WI38 (cell line): ENCODE data around the gene ASNSD1.

Experiments used
- H3K4me3 ChIP-seq: 2 replicates; pipeline ENCODE4 v1.5.1; 2011; ENCODE audit warnings: low read depth, mild to moderate bottlenecking, control low read depth, low read length
- TF ChIP-seq, protein P1 (sequence below): IDR thresholded peaks from 2 replicates; pipeline ENCODE4 v1.5.1; 2012; ENCODE audit warnings: low read depth, mild to moderate bottlenecking, control low read depth, low read length

Gene ASNSD1

DNA sequence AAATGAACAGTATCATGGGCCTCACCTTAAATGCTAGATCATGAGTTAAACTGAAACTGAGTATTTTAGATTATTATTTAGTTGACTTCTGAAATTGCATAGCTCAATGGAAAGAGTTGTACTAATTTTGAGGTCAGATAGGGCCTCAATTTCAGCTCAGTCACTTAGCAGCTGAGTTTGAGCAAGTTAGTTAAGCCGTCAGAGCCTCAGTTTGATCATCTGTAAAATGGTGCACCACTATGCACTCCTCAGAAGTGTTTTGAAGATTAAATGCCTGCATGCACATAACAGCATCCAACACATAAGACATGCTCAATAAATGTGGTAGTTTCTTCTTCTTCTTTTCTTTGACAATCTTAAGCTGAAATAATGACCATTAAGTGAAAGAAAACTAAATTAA, 38.2 kb upstream of the ASNSD1 start:
- H3K4me3 ChIP-seq = no peak overlapping the region
- TF ChIP-seq, protein P1, sequence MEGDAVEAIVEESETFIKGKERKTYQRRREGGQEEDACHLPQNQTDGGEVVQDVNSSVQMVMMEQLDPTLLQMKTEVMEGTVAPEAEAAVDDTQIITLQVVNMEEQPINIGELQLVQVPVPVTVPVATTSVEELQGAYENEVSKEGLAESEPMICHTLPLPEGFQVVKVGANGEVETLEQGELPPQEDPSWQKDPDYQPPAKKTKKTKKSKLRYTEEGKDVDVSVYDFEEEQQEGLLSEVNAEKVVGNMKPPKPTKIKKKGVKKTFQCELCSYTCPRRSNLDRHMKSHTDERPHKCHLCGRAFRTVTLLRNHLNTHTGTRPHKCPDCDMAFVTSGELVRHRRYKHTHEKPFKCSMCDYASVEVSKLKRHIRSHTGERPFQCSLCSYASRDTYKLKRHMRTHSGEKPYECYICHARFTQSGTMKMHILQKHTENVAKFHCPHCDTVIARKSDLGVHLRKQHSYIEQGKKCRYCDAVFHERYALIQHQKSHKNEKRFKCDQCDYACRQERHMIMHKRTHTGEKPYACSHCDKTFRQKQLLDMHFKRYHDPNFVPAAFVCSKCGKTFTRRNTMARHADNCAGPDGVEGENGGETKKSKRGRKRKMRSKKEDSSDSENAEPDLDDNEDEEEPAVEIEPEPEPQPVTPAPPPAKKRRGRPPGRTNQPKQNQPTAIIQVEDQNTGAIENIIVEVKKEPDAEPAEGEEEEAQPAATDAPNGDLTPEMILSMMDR = no peak

DNA sequence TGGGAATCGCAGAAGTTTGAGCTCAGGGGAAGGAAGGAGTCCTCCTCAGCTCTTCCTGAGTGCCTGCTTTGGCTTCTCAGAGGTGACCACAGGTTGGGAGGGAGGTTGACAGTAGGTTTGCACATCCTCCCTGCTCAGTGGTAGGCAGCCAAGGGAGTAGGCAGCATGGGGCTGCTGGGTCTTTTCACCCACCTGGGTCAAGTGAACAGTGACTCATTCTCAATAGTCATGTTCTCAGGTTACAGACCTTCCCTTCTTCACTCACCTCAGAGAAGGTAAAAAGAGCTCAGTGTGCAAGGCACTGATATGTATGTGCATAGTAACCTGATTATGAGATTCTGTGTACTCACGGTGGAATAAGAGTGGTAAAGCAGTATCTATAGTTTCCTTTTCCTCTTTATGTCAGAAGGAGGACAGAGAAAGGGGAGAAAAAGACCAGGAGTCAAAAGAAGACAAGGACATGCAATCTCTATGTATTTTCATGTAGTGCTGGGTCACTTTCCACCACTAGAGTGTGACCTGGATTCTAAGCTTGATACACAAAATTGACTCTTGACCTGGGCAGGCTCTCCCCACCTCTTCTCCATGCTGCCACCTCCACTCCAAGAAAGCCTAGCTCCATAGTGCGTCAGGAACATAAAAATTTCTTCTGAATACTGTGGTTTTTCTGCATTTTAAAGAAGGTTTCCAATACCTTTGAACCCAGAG, 36.5 kb upstream of the ASNSD1 start:
- TF ChIP-seq, protein P1 = no peak
- no peak overlapping the region for H3K4me3 ChIP-seq

DNA sequence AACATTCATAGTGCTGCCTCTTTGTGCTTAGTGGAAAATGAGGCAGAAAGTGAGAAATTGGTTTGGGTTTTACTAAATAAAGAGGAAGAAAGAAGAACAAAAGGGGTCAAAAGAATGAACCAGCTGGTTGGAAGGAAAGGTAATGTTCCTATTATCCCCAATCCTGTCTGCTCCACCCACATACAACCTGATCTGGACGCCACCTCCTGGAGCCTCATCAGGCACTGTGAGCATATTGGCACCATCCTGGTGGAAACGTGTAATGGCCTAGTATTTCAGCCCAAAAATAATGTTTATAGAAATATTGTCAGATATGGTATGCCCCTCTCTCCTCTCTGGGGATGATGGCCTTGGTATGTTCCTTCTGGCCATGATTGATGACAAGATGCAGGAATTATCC, 35.6 kb upstream of the ASNSD1 start:
- H3K4me3 ChIP-seq = no peak overlapping the region
- TF ChIP-seq, protein P1 = no peak

GRCh38 chr2:189627789-189628188, 33.5 kb upstream of the ASNSD1 start:
- TF ChIP-seq, protein P1 = no peak
- H3K4me3 ChIP-seq = no peak overlapping the region

DNA sequence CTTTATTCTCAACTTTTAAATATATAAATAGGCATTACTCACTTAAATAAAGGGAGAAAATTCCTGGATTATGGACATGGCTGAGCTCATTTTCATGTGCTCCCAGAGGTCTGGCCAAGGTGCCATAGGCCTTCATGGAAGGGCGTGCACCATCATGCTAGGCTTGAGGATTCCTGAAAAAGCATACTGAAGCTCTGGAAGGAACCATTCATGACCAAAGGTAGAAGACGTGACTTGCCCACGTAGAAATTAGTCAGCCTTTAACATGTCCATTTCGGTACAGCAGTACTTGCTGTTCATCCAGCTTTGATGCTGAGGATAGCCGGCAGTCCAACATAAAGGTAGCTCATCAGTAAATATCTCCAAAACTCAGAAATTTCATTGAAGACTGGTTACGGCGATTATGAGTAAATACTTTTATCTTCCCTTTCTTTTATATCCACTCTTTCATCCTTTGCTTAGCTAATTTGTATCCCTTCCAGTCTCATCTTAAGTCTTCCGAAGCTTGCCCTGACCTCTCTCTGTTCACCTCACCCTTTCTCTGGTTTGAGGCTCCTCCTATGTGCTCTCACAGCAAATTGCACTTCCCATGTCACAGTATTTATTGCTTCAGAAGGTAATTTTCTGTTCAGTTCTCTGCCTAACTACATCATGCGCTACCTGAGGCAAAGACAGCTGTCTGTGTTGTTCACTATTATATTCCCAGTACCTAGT, 32.3 kb upstream of the ASNSD1 start:
- H3K4me3 ChIP-seq = no peak overlapping the region
- TF ChIP-seq, protein P1 = no peak

- H3K4me3 ChIP-seq = no peak overlapping the region
- TF ChIP-seq, protein P1 = no peak
These were observed 31.5 kb upstream of the ASNSD1 start for GRCh38 chr2:189629531-189630453.

DNA sequence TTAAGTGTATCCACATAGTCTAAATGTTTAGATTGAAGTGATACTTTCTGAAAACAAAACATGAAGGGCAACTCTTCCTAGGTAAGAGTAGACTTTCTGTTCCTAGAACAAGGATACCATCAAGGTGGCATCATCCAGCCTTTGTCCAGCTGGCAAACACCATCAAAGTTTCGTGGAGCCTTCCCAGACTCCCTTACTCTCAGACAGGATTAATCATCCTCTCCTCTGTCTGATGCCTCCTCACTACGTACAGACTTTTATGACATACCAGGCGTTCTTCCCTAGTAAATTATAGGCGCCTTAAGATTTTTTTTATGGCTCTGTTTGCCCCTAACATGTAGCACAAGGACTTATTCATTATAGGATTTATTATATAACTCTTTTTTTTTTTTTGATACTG, 29.4 kb upstream of the ASNSD1 start:
- no peak overlapping the region for H3K4me3 ChIP-seq
- TF ChIP-seq, protein P1 = no peak
